ENCODE data around the gene PPM1M. TPM values are rescaled to one million over a fixed set of nuclear protein-coding genes. Genes with fewer than 3 reads are reported as not detected.

The PPM1M gene
- polyA plus RNA-seq, 1 donor from 2014 or later: 1.1 TPM

DNA sequence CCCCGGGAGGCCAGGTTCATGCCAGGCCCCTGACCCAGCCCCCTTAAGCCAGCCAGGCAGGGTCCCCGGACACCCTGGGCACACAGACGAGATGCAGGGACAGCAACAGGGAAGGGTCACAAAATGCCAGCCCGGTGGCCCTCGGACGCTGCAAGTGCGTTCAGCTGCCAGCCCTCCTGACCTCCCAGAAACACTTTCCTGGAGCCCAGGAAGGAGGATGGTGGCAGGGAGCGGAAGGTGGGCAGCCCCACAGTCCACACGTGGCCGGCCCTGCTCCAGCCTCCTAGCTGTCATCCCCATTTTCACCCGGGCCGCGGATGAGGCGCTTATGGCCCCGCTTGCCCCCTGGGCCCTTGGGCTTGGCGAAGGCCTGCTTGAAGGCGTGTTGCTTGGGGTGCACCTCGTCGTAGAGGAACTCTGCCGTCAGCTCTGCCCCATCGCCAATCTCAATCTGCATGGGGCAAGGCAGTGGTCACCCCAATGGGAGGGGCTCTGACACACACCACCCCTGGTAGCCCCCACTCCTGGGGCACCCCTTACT, 16.7 kb upstream of the PPM1M start (continued):
- TF ChIP-seq, protein P1, sequence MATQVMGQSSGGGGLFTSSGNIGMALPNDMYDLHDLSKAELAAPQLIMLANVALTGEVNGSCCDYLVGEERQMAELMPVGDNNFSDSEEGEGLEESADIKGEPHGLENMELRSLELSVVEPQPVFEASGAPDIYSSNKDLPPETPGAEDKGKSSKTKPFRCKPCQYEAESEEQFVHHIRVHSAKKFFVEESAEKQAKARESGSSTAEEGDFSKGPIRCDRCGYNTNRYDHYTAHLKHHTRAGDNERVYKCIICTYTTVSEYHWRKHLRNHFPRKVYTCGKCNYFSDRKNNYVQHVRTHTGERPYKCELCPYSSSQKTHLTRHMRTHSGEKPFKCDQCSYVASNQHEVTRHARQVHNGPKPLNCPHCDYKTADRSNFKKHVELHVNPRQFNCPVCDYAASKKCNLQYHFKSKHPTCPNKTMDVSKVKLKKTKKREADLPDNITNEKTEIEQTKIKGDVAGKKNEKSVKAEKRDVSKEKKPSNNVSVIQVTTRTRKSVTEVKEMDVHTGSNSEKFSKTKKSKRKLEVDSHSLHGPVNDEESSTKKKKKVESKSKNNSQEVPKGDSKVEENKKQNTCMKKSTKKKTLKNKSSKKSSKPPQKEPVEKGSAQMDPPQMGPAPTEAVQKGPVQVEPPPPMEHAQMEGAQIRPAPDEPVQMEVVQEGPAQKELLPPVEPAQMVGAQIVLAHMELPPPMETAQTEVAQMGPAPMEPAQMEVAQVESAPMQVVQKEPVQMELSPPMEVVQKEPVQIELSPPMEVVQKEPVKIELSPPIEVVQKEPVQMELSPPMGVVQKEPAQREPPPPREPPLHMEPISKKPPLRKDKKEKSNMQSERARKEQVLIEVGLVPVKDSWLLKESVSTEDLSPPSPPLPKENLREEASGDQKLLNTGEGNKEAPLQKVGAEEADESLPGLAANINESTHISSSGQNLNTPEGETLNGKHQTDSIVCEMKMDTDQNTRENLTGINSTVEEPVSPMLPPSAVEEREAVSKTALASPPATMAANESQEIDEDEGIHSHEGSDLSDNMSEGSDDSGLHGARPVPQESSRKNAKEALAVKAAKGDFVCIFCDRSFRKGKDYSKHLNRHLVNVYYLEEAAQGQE (IDR thresholded peaks at IDR 0.05; ENCODE audit: borderline replicate concordance): no peak
- no peak for TF ChIP-seq TAF1 (IDR thresholded peaks at IDR 0.05; ENCODE audit: low read depth)

DNA sequence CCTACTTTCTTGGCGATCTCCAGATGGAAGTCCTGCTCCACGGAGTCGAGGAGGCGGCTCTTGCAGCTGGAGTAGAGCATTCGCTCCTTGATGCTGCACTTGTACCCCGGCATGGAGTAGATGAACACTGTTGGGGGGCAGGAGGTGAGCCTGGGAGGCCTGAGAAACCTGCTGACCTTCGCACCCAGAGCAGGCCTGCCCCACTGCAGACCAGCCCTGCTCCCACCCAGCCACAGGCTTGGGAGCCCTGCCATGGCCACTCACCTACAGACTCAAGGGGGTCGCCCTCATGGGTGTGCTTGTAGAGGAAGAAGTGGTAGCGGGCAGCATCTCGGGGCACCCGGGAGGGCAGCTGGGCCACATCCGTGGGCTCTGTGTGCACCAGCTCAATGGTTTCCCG, 15.9 kb upstream of the PPM1M start:
- Histone ChIP-seq H3K27ac (ENCODE audit: low read length) (no peak overlapping the region), H2AFZ (ENCODE audit: low read depth, low read length) (no peak overlapping the region), H3K9me2 (ENCODE audit: insufficient read depth, low read length) (no peaks in the 10 kb centered on the region), H3K27me3 (ENCODE audit: insufficient read depth, low read depth, low read length) (no peaks in the 10 kb centered on the region), H3K79me2 (replicated peaks; ENCODE audit: insufficient read depth, low read length) (no peaks in the 10 kb centered on the region), H3K4me2 (ENCODE audit: low read length) (no peak overlapping the region), H4K20me1 (ENCODE audit: insufficient read depth) (no peaks in the 10 kb centered on the region), H3K9me3 (ENCODE audit: low read length) (no peaks in the 10 kb centered on the region), H3K36me3 (ENCODE audit: insufficient read depth, low read length) (peaks cover 8% of the 10 kb centered on the region), H3K9ac (ENCODE audit: low read length) (no peak overlapping the region), H3F3A (ENCODE audit: insufficient read depth, low read length, poor library complexity, severe bottlenecking) (no peaks in the 10 kb centered on the region), H3K4me3 (ENCODE audit: low read length) (no peak overlapping the region)
- no peak for TF ChIP-seq EP300 (conservative IDR thresholded peaks at IDR 0.05; ENCODE audit: poor library complexity, severe bottlenecking)
- no peak for TF ChIP-seq TAF1 (IDR thresholded peaks at IDR 0.05; ENCODE audit: low read depth)
- TF ChIP-seq EZH2 (IDR thresholded peaks at IDR 0.05; ENCODE audit: borderline replicate concordance, insufficient read depth, low read length, poor library complexity, severe bottlenecking): no peak
- TF ChIP-seq, protein P2, sequence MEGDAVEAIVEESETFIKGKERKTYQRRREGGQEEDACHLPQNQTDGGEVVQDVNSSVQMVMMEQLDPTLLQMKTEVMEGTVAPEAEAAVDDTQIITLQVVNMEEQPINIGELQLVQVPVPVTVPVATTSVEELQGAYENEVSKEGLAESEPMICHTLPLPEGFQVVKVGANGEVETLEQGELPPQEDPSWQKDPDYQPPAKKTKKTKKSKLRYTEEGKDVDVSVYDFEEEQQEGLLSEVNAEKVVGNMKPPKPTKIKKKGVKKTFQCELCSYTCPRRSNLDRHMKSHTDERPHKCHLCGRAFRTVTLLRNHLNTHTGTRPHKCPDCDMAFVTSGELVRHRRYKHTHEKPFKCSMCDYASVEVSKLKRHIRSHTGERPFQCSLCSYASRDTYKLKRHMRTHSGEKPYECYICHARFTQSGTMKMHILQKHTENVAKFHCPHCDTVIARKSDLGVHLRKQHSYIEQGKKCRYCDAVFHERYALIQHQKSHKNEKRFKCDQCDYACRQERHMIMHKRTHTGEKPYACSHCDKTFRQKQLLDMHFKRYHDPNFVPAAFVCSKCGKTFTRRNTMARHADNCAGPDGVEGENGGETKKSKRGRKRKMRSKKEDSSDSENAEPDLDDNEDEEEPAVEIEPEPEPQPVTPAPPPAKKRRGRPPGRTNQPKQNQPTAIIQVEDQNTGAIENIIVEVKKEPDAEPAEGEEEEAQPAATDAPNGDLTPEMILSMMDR (IDR thresholded peaks at IDR 0.05; ENCODE audit: poor library complexity, severe bottlenecking): no peak
- TF ChIP-seq SMC3 (conservative IDR thresholded peaks at IDR 0.05; ENCODE audit: poor library complexity): no peak
- no peak for TF ChIP-seq MXI1 (conservative IDR thresholded peaks at IDR 0.05; ENCODE audit: poor library complexity, severe bottlenecking)
- no peak for TF ChIP-seq RAD21 (conservative IDR thresholded peaks at IDR 0.05)
- TF ChIP-seq POLR2AphosphoS5 (IDR thresholded peaks at IDR 0.05): no peak
- TF ChIP-seq, protein P1 (IDR thresholded peaks at IDR 0.05; ENCODE audit: borderline replicate concordance): no peak
